NCI-H774 (cell line): Measurements from ENCODE around the gene CCDC91.
"Not testable (repeated sequence)": the region's sequence is repeated elsewhere in the genome, so short reads cannot be mapped to it uniquely, and the experiment has no call there.

ENCODE experiments used
- DNase-seq: peaks from one replicate; lab custom pipeline; 2025; lab: John Stamatoyannopoulos, UW

CCDC91 gene

GRCh38 chr12:28184375-28184774, 5.9 kb upstream of the CCDC91 start:
- DNase-seq: no peak

GRCh38 chr12:28186500-28186899, 3.8 kb upstream of the CCDC91 start:
- no peak for DNase-seq

GRCh38 chr12:28189784-28190320, 404 bp upstream of the CCDC91 start:
- peak; percentile 40 for DNase-seq

GRCh38 chr12:28191051-28192048, 1.1 kb downstream of the CCDC91 start:
- DNase-seq: no peak

GRCh38 chr12:28192125-28192524, 1.9 kb downstream of the CCDC91 start:
- no peak for DNase-seq

- DNase-seq: not testable (repeated sequence)
Observed at GRCh38 chr12:28194621-28195020, 4.4 kb downstream of the CCDC91 start.

GRCh38 chr12:28201136-28201535, 10.9 kb downstream of the CCDC91 start:
- not testable (repeated sequence) for DNase-seq

- no peak for DNase-seq
Observed at GRCh38 chr12:28202374-28203130, 12.3 kb downstream of the CCDC91 start.

- no peak for DNase-seq
Observed at GRCh38 chr12:28209782-28210181, 19.5 kb downstream of the CCDC91 start.

- no peak for DNase-seq
Observed at GRCh38 chr12:28212182-28212581, 21.9 kb downstream of the CCDC91 start.

GRCh38 chr12:28215021-28215420, 24.8 kb downstream of the CCDC91 start:
- DNase-seq: no peak

- no peak for DNase-seq
Observed at GRCh38 chr12:28216016-28216415, 25.8 kb downstream of the CCDC91 start.

- DNase-seq: no peak
Observed at GRCh38 chr12:28217805-28218204, 27.5 kb downstream of the CCDC91 start.

GRCh38 chr12:28218875-28219274, 28.6 kb downstream of the CCDC91 start:
- DNase-seq: no peak

- no peak for DNase-seq
Observed at GRCh38 chr12:28219827-28220226, 29.6 kb downstream of the CCDC91 start.

- no peak for DNase-seq
Observed at GRCh38 chr12:28222081-28222700, 31.9 kb downstream of the CCDC91 start.

GRCh38 chr12:28223025-28223554, 32.8 kb downstream of the CCDC91 start:
- no peak for DNase-seq

GRCh38 chr12:28223858-28224257, 33.6 kb downstream of the CCDC91 start:
- DNase-seq: no peak

GRCh38 chr12:28226705-28227104, 36.4 kb downstream of the CCDC91 start:
- no peak for DNase-seq

- no peak for DNase-seq
Observed at GRCh38 chr12:28227251-28227650, 37.0 kb downstream of the CCDC91 start.

- DNase-seq: no peak
Observed at GRCh38 chr12:28231248-28231647, 41.0 kb downstream of the CCDC91 start.
